GM18511 (cell line): ENCODE data around the gene PASD1.
A peak's percentile ranks its signal among the peaks of the same experiment; 100 is the strongest.
"Not testable (repeated sequence)": the region's sequence is repeated elsewhere in the genome, so short reads cannot be mapped to it uniquely, and the experiment has no call there.

Experiments
- ATAC-seq: cut with Tn5 transposase; IDR thresholded peaks from one replicate; pipeline ENCODE4 v1.9.1; 2021; ENCODE audit warnings: mild to moderate bottlenecking, moderate library complexity; ENCODE audit not compliant: unreplicated experiment

PASD1 gene

DNA sequence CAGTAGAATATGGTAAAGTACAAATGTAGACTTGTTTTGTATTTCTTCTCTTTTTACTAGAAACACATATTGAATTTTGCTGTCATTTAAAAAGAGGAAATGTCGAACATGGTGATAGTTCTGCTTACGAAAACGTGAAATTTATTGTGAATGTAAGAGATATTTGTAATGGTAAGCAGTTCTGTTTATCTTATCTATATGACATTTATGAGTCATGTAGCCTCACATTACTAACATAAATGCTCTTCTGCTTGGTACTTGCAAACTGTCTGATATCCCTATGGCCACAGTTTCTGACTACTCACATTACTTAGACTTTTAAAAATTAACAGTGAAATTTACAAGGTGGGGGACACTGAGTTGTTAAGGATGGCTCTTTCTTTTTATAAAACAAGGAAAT is 57.9 kb downstream of the PASD1 start:
- no peak for ATAC-seq

DNA sequence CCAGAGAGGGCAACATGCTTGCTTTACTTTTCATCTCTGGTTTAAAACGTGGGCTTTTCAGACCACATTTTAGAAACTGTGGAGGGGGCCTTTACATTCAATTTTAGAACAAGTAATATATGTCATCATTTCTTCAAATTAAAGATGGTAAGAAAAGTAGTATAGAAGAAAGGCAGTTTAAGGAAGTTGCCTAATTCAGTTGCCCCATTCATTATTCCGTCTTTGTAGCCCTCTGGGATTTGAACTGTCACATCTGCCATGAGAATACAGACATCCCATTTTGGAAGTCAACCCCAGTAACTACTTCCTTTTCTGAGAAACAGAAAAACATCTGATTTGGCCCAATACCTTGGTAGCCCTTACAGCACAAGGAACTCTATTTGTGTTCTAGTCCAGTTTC is 61.2 kb downstream of the PASD1 start:
- ATAC-seq: no peak

- ATAC-seq: no peak
Observed at GRCh38 chrX:151631822-151632221, 68.3 kb downstream of the PASD1 start.

GRCh38 chrX:151633157-151633556 is 69.7 kb downstream of the PASD1 start:
- ATAC-seq: no peak

DNA sequence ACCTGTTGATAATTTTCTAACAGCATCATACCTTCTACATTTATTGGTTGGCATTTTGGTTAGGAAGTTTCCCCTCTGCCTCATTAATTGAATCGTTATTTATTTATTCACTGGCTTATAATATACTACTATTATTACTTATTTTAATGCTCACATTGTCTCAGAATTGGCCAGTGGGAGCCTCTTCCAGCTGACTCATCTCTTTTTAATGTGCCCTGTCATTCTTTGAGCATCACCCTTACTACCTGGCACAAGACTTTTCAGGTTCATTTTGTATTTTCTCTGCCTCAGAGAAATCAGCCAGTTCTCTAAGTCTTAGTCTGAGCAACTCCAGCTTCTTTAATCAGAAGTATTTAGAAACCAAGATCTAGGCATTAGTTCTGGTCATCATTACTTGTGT is 71.5 kb downstream of the PASD1 start:
- ATAC-seq: no peak

DNA sequence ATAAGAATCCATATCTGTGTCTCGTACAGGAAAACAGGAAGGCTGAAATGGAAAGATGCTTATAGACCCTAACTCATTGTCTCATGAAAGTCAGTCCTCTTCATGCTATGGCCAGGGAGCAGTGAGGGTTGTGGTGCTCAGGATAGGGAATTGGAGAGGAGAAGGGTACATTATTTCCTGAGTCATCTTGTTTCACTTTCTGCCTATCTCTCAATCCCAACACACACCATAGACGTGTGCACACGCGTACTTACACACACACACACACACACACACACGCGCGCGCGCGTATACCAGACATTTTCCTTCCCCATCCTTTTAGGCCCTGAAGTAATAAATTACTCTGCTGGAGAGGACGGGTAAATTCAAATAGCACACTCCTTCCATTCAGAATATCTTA is 78.1 kb downstream of the PASD1 start:
- no peak for ATAC-seq

GRCh38 chrX:151675121-151675746 is 111.8 kb downstream of the PASD1 start:
- no peak for ATAC-seq

DNA sequence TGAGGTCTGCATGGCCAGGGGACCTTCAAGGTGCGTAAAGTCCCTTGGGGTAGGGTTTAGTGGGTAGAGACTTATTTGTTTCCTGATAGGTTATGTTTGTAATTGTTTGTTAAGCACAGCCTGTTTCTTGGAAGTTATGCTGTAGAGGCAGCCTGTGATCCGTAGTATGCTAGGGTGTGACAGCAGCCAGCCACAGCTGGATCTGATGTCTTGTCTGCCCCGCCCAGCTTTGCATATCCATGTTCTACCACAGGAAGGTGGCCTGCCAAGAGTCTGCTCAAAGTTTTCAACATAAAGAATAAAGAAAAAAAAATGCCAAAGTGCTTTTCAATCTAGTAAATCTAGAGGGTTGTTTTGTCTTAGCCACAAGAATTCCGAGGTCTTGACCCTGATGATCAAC is 112.7 kb downstream of the PASD1 start:
- ATAC-seq: no peak

GRCh38 chrX:151679798-151680402 is 116.4 kb downstream of the PASD1 start:
- ATAC-seq: no peak

DNA sequence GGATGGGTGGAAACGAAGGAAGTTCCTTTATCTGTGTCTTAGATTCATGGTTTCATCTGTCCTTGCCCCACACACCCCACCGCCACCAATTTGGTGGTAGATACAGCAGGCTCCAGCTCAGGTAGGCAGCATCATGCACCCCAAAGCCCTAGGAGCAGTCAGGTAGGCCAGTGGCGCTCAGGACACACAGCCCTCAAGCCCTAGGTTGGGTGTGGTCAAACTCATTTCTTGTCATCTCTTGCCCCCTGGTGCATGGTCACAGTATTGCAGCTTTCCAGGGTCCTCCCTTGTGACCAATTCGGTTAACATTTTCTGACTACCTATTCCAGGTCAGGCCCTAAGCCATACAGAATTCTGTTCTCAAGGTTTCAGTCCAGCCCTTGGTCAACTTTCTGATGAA is 117.3 kb downstream of the PASD1 start:
- peak; percentile 96 for ATAC-seq

- ATAC-seq: no peak
Observed at GRCh38 chrX:151687635-151688034, 124.2 kb downstream of the PASD1 start.

GRCh38 chrX:151688695-151689094 is 125.2 kb downstream of the PASD1 start:
- ATAC-seq: no peak

DNA sequence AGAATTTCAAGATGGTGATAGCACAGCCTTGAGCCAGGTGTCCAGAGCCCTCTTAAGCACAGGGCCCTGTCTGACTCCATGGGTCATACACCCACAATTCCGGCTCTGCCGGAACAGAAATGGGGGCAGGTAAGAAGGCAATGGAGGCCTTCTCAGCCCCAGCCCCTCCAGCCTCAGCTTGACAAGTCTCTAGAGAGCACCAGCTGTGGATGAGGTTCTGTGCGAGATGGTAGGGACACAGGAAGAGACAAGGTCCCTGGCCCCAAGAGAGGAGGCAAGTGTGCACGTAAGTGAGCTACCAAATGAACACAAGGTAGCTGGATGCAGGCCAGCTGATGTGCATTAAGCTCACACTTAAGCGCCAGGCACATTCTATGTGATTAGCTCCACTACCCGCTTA is 129.3 kb downstream of the PASD1 start:
- no peak for ATAC-seq

GRCh38 chrX:151694121-151694520 is 130.6 kb downstream of the PASD1 start:
- ATAC-seq: no peak

- ATAC-seq: no peak
Observed at GRCh38 chrX:151694661-151695582, 131.4 kb downstream of the PASD1 start, which contains the start of gene PRRG3. Gene PRRG3, plus strand, starts transcription at chrX:151695458. Its CDS starts 3,357 bp downstream, at chrX:151698815.

DNA sequence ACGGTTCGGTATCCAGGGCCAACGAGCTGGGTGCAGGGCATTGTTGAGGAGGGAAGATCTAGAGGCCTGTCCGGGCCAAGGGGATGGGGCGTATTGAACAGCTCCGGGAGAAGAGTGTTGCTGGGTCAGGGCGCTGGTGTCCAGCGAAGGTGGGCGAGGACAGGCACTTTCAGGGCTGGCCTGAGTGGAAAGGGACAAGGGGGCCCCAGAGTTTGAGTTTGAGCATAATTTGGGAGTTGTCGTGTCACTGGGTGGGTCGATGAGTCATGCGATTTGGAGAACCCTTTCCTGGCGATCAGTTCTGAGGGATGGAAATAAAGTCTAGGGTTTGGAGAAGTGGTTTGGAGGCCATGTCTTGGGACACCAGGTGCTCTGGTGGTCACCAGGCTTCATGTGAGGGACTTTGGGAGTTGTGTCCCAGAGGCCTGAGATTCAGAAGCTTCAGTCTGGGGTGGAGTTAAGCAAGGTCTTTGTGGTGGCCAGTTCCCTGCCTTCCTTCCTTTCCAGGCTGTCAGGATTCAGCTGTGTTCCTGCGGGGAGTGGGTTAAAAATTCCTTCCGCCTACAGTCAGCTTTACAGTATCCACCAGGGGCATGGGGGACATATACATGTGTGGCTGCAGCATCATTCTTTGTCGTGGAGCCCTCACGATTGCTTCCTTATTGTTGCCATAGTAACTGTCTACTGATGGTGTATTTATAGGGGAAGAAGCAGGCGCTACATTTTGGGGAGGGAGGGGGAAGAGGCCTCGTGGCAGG is 132.3 kb downstream of the PASD1 start:
- no peak for ATAC-seq

- ATAC-seq: not testable (repeated sequence)
Observed at GRCh38 chrX:151697082-151697481, 133.6 kb downstream of the PASD1 start.

DNA sequence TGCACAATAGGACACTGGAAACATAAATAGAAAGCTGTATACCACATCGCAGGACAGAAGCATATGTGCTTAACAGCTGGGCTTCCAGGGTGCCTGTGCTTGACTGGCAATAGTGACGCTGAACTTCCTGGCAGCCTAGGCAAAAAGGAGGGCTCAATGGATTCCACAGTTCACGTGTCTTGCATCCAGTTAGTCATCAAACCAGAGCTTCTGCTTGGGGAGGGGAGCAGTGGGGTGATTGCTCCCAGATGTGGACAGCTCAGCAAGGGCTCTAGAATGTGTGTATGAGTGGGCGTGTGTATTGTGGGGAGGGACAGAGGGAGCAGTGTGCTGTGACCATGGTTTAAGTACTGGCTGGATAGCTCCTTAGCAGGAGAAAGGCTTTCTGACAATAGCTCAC is 134.0 kb downstream of the PASD1 start:
- ATAC-seq: no peak

- no peak for ATAC-seq
Observed at GRCh38 chrX:151698485-151698884, 135.0 kb downstream of the PASD1 start.

GRCh38 chrX:151699746-151700145 is 136.3 kb downstream of the PASD1 start:
- ATAC-seq: no peak

DNA sequence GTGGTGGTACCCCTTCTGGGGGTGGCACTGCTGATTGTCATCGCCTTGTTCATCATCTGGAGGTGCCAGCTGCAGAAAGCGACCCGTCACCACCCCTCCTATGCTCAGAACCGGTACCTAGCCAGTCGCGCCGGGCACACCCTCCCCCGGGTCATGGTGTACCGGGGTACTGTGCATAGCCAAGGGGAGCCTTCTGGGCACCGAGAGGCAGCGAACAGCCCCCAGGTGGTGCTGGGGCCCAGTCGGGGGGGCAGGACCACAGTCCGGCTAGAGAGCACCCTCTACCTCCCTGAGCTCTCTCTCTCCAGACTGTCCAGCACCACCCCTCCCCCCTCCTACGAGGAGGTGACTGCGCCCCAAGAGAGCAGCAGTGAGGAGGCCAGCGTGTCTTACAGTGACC is 137.1 kb downstream of the PASD1 start:
- ATAC-seq: no peak
